NCI-H1105 treated with DMSO at 0.1 percent for 48 hours (cell line): ENCODE measurements around the gene COG4.

ENCODE experiments used
- DNase-seq: peaks from one replicate; lab custom pipeline; 2025; lab: John Stamatoyannopoulos, UW

COG4 gene

DNA sequence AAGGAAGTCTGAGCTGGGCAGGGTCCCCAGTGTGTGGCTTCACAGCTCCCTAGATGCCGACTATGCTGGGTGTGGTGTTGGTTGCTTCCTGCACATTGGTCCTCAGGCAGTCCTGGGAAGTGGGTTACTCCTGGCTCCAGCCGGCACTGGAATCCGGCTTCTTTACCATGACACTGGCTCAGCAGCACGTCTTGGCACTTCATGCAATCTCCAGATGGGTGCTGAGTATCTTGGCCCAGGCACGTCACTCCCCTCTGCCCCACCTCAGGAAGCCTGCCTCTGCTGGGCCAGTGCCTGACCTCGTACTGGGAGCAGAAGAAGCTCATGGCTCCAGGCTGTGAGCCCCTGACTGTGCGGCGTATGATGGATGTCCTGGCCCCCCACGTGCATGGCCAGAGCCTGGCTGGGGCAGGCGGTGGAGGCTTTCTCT lies 44.4 kb downstream of the COG4 start:
- no peak for DNase-seq

DNA sequence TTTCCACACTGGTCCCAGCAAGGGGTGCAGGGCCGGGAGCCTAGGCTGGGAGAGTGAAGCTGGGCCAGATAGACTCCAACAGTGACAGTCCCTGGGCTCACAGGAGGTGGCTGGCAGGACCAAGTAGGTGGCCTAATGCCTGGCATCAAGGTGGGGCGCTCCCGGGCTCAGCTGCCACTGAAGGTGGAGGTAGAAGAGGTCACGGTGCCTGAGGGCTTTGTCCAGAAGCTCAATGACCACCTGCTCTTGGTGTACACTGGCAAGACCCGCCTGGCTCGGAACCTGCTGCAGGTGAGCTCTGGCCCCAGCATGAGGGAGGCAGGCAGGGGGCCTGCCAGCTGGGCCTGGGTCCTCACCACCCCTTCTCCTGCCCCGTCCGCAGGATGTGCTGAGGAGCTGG lies 45.2 kb downstream of the COG4 start:
- DNase-seq = no peak

DNA sequence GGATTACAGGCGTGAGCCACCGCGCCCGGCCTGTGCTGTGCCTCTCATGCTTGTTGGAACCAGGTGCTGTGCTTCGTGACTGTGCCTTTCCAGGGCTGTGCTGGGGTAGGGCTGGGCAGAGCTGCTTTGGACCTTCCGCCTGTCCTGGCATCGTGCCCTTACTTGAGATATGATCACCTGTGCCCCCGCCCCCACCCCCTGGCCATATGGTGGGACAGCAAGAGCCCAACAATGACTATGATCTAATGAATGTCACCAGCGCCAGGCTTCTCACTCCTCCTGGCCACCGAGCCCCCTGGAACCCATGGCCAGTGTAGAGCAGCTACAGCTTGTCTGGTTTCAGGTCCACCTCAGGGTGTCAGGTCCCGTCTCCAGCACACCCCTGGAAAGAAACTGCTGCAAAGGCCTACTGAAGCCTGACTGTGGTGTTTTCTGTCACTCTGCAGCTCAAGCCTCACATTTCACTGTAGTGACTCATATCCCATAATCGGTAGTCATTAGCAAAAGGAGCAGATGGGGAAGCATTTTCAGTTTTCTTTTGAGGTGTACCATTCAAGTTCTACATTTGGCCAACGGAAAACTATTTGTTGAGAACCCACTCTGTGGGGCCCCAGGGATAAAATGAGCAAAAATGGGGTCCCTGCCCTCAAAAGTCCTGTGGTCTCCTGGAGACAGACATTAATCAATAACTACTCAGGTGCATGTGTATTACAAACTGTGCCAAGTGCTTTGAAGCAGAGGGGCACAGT lies 46.9 kb downstream of the COG4 start:
- DNase-seq = no peak

DNA sequence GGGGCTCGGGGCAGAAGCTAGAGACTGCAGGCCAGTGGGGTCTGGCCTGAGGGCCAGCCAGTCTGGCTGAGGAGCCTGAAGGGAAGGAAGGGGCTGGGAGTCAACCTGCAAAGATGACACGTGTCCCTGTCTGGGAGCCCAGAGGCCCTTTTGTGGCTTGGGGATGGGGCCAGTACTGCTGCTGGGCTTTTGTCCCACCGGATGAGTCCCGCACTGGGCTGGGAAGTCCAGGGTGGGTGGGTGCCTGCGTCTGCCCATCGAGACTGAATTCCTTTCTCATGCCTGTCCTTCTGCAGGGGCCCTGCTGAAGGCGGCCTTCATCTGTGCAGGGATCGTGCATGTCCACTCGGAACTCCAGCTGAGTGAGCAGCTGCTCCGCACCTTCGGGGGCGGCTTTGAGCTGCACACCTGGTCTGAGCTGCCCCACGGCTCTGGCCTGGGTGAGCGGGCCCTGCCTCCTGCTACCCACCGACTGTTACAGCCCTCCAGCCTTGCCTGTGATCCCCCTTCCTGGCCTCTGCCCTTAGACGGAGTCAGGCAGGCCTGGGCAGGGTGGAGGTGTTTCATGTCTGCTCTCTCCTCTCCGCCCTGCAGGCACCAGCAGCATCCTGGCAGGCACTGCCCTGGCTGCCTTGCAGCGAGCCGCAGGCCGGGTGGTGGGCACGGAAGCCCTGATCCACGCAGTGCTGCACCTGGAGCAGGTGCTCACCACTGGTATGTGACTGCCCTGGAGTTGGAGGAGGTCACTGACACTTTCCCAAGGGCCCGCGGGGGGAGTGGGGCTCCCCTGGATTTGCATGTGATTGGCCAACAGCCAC lies 48.1 kb downstream of the COG4 start:
- DNase-seq = no peak

DNA sequence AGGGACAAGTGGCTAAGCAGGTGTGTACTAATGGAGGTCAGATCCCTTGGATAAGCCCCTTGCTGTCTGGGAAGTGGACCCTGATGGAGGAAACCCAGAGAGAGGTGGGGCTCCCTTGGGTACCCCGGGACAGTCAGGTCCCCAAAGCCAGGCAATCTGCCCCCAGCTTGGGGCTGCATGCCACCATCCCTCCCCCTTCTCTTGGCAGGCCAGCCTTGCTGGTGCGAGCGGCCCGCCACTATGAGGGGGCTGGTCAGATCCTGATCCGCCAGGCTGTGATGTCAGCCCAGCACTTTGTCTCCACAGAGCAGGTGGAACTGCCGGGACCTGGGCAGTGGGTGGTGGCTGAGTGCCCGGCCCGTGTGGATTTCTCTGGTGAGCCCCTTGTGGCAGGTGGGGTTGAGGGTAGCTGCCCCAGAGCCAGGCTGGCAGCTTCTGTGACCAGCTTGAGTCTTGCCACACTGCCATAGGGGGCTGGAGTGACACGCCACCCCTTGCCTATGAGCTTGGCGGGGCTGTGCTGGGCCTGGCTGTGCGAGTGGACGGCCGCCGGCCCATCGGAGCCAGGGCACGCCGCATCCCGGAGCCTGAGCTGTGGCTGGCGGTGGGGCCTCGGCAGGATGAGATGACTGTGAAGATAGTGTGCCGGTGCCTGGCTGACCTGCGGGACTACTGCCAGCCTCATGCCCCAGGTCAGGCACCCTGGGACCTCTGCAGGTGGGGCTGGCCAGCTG lies 48.9 kb downstream of the COG4 start:
- no peak for DNase-seq

DNA sequence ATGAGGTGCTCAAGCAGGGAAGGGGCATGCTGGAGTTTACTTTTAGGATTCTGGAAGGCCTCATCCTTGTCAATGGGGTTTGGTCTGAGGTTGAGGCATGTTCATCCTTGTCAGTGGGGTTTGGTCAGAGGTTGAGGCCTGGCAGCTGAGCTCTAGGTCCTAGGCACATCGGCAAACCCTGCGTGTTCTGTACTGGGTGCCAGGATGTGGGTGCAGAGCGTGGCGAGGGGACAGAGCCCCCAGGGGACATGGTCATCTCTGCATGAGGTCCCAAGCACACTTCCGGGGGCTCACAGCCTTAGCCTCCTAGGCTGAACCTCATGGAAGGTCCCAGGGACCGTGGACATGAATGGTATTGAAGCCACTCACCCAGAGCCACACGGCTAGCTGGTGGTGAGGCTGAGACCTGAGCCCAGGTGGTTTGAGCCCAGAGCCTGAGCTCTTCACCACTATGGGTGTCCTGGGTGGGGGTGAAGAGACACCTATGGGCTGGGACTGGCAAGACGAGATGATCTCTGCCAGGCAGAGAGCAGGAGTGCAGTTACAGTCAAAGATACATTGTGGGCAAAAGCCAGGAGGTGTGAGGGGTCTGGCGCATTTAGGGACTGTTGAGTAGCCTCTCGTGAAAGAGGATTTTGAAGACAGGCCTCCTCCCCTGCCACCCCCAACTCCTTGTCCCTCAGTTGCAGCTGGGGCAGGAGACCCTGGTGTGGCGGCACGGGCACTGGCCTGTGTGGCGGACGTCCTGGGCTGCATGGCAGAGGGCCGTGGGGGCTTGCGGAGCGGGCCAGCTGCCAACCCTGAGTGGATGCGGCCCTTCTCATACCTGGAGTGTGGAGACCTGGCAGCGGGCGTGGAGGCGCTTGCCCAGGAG lies 49.7 kb downstream of the COG4 start:
- DNase-seq = no peak

DNA sequence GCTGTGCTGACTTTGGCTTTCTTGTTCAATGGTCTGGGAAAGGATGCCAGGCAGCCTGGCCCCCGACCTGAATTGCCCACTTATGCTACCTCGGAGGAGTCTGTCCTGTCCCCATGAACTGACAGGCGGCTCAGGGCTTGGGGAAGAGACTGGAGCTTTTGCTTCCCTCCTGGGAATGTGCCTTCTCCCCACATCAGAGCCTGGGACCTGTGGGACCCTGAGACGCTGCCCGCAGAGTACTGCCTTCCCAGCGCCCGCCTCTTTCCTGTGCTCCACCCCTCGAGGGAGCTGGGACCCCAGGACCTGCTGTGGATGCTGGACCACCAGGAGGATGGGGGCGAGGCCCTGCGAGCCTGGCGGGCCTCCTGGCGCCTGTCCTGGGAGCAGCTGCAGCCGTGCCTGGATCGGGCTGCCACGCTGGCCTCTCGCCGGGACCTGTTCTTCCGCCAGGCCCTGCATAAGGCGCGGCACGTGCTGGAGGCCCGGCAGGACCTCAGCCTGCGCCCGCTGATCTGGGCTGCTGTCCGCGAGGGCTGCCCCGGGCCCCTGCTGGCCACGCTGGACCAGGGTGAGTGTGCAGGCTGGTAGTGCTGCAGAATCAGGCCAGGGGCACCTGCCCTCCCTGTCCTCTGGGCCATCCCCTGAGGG lies 50.4 kb downstream of the COG4 start:
- no peak for DNase-seq

DNA sequence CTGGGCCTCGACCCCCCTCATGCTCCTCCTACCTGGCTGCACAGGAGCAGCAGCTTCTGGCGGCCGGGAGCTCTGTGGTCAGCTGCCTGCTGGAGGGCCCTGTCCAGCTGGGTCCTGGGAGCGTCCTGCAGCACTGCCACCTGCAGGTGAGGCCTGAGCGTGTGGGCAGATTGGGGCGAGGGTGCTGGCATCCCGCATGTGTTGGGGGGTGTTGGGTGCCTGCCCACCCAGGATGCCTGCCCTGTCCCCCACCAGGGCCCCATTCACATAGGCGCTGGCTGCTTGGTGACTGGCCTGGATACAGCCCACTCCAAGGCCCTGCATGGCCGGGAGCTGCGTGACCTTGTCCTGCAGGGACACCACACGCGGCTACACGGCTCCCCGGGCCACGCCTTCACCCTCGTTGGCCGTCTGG lies 52.4 kb downstream of the COG4 start:
- no peak for DNase-seq

DNA sequence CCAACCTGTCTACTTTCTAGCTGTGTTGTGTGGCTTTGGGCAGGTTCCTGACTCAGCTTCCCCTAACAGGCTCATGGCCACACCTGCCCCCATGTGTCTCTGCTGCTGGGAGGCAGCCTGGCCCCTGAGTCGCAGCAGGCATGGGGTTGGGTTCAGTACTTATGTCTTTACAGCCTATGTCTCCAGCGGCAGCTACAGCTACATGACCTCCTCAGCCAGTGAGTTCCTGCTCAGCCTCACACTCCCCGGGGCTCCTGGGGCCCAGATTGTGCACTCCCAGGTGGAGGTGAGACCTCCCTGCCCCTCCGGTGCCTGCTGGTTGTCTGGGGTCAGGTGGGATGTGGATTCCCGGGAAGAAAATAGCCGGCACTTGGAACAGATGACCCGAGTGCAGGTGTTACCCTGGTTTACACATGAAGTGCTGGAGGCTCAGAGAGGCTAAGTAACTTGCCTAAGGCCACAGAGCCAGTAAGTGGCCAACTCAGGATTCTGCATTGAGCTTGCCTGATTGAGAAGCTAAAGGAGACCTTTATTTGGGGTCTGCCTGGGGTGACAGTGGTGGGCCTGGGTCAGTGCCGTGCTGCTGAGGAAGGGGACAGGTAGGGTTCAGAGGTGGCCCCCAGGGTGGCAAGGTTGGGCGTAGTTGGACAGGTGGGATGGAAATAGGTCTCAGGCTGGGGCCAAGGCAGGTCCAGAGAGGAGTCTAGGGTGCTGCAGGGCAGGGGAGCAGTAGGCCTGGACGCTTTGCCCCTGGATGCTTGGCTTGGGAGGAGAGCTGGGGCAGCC lies 53.0 kb downstream of the COG4 start:
- DNase-seq = no peak

DNA sequence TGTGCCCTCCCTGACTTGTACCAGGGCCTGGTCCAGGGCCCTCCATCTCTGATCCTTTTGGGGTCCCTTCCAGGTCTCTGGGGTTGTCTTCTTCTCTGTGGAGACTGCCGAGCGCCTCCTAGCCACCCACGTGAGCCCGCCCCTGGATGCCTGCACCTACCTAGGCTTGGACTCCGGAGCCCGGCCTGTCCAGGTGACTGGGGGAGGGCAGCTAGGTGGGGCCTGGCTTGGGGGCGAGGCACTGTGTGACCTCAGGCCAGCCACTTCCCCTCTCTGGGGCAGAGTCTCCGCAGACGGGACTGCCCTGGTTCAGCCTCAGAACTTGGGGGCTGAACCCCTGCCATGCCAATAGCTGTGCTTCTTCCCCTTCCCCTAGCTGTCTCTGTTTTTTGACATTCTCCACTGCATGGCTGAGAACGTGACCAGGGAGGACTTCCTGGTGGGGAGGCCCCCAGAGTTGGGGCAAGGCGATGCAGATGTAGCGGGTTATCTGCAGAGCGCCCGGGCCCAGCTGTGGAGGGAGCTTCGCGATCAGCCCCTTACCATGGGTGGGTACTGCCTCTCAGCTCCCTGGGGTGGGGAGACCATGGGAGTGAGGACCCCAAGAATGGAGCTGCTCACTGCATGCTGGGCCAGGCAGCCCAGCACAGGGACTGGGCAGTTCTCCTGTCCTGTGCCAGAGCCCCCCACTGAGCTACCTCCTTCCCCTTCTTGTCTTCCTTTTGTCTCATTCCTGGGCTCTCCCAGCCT lies 54.4 kb downstream of the COG4 start:
- DNase-seq = no peak

DNA sequence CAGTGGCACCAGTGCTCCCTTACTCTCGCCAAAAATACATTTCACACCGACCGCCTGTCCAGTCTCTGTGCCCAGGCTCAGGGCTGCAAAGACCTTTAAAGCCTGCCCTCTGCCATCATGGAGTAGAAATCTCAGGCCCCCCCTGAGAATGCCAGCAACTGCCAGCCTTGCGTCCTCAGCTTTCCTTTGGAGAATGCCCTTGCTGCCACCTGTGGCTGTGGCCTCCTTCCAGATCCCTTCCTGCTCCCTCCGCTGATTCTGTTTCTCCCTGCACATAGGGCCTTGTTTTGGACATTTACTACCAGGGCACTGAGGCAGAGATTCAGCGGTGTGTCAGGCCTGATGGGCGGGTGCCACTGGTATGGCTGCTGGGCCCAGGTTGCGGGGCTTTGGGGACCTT lies 55.7 kb downstream of the COG4 start:
- DNase-seq = no peak

DNA sequence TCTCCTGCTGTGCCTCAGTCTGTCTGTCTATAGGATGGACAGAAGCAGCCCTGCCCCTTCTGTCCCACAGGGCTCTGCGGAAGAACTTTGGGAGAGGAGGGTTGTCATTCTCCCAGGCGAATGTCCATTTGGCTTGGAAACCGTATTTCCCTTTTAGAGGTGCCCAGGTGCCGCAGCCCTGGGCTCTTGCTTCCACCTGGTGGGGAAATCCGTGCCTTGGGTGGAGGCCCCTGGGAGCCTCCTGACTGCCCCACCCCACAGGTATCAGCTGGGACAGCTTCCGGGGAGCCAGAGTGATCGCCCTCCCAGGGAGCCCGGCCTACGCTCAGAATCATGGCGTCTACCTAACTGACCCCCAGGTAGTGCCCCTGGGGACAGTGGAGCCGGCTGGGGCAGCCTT lies 56.2 kb downstream of the COG4 start:
- DNase-seq = no peak

DNA sequence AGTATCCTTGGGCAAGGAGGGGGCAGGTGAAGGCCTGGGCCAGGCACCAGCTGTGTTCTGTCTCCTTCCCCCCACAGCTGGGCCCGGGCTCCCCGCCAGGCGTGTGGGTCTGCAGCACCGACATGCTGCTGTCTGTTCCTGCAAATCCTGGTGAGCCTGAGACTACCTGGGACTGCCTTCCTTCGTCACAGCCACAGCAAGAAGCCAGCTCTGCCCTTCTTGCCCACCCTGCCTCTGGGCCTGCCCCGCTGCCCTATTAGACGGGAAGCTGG lies 56.6 kb downstream of the COG4 start:
- DNase-seq = no peak

DNA sequence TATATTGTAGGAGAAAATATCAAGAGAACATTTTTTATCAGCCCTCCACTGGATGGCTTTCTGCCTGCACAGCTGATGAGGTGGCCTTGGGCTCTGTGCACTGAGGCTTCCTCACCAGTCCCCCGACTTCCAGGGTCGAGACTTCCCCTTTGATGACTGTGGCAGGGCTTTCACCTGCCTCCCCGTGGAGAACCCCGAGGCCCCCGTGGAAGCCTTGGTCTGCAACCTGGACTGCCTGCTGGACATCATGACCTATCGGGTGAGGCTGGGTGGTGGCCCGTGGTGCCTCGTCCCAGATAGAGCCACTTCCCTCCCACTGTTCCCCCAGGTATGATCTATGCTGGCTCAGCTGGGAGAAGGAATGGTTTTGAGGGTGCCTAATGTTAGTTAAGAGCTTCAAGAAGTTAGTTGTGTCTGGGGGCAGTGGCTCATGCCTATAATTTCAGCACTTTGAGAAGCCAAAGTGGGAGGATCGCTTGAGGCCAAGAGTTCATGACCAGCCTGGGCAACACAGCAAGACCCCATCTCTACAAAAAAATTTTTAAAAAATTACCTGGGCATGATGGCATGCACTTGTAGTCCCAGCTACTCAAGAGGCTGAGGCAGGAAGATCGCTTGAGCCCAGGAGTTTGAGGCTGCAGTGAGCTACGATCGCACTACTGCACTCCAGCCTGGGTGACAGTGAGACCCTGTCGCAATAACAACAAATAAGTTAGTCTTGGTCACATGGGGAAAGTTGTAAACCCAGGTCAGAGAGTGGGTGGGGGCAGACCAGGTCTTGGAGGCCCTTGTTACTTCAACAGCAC lies 57.2 kb downstream of the COG4 start:
- DNase-seq = no peak

DNA sequence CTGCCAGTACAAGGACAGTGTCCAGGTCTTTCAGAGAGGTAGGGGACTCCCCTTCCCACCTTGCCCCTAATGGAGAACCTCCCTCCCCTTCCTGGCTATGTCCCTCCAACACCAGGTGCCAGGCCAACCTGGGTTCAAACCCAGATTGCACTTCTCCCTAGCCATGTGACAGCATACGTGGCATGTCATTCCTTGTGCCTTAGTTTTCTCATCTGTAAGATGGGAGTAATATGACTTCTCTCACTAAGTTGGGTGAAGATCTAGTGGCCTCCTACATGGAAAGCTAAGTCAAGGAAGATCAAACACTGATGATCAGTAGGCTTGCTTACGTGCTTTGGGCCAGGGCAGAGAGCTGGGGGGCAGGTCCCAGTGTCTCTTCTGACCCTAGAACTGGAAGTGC lies 60.1 kb downstream of the COG4 start:
- DNase-seq = no peak

DNA sequence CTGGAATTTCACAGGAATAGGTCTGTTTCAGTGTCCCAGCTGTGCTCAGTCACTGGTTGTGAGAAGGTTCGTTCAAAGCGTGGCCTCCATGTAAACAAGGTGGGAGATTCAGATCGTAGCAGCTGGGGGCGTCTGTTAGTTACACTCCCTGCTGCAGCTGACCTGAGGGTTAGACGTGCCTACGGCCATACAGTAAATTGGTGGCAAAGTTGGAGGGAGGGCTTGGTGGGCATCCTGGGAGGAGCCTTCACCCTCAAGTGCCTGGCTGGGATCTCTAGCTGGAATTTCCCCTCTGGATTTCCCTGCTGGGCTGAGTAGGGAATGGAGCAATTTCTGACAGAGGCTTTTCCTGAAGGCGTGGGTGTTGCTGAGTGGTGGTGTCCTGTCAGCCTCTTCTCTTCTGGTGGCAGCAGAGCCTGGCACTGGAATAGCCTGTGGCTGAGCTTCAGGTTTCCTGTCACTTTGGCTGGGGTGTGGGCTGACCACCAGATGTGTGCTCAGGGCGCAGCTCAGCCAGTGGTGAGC lies 62.6 kb downstream of the COG4 start:
- DNase-seq = no peak

DNA sequence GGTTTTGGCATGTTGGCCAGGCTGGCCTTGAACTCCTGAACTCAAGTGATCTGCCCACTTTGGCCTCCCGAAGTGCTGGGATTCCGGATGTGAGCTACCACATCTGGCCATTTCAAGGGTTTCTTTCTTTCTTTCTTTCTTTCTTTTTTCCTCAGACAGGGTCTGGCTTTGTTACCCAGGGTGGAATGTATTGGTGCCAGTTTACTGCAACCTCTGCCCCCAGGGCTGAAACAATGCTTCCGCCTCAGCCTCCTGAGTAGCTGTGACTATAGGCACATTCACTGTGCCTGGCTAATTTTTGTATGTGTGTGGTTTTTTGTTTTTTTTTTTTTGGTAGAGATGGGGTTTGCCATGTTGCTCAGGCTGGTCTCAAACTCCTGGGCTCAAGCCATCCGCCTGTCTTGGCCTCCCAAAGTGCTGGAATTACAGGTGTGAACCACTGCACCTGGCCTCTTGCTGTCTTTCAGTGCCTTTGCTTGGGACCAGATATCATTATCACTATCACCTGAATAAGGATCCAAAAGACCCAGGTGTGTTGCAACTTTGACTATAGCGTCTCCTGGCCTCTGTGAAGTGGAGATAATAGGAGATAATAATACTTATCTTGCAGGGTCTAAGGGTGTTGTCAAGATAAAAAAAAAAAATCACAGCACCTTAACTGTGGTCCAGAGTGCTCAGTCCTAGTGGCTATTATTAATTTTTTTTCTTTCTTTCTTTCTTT lies 65.7 kb downstream of the COG4 start:
- DNase-seq = no peak

DNA sequence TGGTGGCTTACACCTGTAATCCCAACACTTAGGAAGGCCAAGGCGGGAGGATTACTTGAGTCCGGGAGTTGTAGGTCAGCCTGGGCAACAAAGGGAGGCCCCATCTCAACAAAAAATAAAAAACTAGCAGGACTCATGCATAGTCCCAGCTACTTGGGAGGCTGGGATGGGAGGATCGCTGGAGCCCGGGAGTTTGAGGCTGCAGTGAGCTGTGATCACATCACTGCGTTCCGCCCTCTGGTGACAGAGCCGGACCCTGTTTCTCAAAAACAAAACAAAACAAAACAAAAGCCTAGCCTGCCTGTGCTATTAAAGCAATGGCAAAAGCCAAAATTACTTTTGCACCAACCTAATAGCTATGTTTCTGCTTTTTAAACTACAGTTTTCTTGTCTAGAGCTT lies 67.4 kb downstream of the COG4 start:
- DNase-seq = no peak
